Loucy (cell line): ENCODE data around the gene TLR8.

Experiments
- EZH2phosphoT487 ChIP-seq: fragments of 200-600 bp; IDR thresholded peaks from 2 replicates; pipeline ENCODE4 v1.6.1; 2018; ENCODE audit warnings: antibody characterized with exemption, mild to moderate bottlenecking, moderate library complexity, borderline replicate concordance
- TF ChIP-seq, protein P1 (sequence below): fragments of 200-600 bp; sonication (generic); conservative IDR thresholded peaks from 2 replicates; pipeline ENCODE4 v1.5.1; 2014; ENCODE audit warnings: mild to moderate bottlenecking, antibody characterized with exemption, low read length

DNA sequence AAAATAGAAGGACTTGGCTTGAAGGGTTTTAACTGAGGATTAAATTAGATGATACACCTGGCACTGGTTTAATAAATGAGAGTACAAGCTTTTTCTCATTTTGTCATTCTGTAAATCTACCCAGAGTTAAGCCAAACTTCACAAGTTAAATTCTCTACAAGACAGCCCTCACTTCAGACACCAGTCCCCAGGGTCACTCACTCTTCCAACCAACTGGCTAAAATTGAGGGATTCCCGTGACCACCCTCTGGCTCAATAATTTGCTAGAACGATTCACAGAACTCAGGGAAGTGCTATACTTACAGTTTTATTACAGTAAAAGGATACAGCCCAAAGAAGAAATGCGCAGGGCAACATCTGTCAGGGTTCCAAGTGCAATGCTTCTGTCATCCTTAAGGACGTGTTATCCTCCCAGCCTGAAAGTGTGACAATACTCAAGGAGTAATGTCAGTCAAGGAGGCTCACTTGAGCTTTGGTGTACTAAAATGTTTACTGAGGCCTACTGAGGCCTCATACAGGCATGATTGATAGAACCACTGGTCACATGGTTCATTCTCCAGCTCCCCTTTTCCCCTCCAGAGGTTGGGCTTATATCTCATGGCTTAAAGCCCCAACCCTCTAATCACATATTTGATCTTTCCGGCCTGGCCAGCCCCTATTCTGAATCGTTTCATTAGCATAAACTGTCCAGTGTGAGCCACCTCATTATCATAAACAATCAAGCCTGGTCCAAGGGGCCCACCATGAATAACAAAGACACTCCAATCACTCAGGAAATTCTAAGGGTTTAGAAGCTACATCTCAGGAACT is 58.9 kb downstream of the TLR8 start:
- TF ChIP-seq, protein P1, sequence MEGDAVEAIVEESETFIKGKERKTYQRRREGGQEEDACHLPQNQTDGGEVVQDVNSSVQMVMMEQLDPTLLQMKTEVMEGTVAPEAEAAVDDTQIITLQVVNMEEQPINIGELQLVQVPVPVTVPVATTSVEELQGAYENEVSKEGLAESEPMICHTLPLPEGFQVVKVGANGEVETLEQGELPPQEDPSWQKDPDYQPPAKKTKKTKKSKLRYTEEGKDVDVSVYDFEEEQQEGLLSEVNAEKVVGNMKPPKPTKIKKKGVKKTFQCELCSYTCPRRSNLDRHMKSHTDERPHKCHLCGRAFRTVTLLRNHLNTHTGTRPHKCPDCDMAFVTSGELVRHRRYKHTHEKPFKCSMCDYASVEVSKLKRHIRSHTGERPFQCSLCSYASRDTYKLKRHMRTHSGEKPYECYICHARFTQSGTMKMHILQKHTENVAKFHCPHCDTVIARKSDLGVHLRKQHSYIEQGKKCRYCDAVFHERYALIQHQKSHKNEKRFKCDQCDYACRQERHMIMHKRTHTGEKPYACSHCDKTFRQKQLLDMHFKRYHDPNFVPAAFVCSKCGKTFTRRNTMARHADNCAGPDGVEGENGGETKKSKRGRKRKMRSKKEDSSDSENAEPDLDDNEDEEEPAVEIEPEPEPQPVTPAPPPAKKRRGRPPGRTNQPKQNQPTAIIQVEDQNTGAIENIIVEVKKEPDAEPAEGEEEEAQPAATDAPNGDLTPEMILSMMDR: no peak
- no peak for TF ChIP-seq EZH2phosphoT487
